H9 (cell line): ENCODE results near the gene GRIP2. TPM values are rescaled to one million over a fixed set of nuclear protein-coding genes. Genes with fewer than 3 reads are reported as not detected.

Experiments
- DNase-seq: peaks from one replicate; pipeline ENCODE4 v3.0.0-alpha.2; 2017
- H2AFZ ChIP-seq: one replicate; pipeline ENCODE4 v1.6.1; 2013; ENCODE audit warnings: mild to moderate bottlenecking, low read length, control low read depth, moderate library complexity
- H2AK5ac ChIP-seq: 2 replicates; pipeline ENCODE4 v1.6.1; 2013; ENCODE audit warnings: low read length, control low read depth, mixed read lengths; ENCODE audit not compliant: insufficient read length
- H2BK120ac ChIP-seq: one replicate; pipeline ENCODE4 v1.6.1; 2013; ENCODE audit warnings: low read depth, mild to moderate bottlenecking, low read length, control low read depth, inconsistent platforms; ENCODE audit not compliant: poor library complexity, severe bottlenecking
- H2BK12ac ChIP-seq: 2 replicates; pipeline ENCODE4 v1.6.1; 2013; ENCODE audit warnings: low read length, control low read depth, mixed read lengths, low read depth; ENCODE audit not compliant: insufficient read length
- H2BK15ac ChIP-seq: 2 replicates; pipeline ENCODE4 v1.6.1; 2013; ENCODE audit warnings: low read depth, low read length, control low read depth
- H2BK20ac ChIP-seq: one replicate; pipeline ENCODE4 v1.6.1; 2013; ENCODE audit warnings: low read depth, mild to moderate bottlenecking, low read length, control low read depth, inconsistent platforms; ENCODE audit not compliant: poor library complexity, severe bottlenecking
- H2BK5ac ChIP-seq: 2 replicates; pipeline ENCODE4 v1.6.1; 2013; ENCODE audit warnings: low read length, control low read depth, mixed read lengths; ENCODE audit not compliant: insufficient read length
- H3K14ac ChIP-seq: 2 replicates; pipeline ENCODE4 v1.6.1; 2013; ENCODE audit warnings: low read length, control low read depth; ENCODE audit not compliant: insufficient read depth
- H3K18ac ChIP-seq: 2 replicates; pipeline ENCODE4 v1.6.1; 2013; ENCODE audit warnings: low read depth, mild to moderate bottlenecking, mixed read lengths, low read length, control low read depth; ENCODE audit not compliant: insufficient read length
- H3K23ac ChIP-seq: 2 replicates; pipeline ENCODE4 v1.6.1; 2013; ENCODE audit warnings: low read length, control low read depth, mixed read lengths, low read depth; ENCODE audit not compliant: insufficient read length
- H3K23me2 ChIP-seq: 2 replicates; pipeline ENCODE4 v1.6.1; 2013; ENCODE audit warnings: low read depth, mild to moderate bottlenecking, mixed read lengths, low read length, control low read depth; ENCODE audit not compliant: insufficient read length, poor library complexity, severe bottlenecking
- H3K27ac ChIP-seq: 2 replicates; pipeline ENCODE4 v1.5.1; 2013; ENCODE audit warnings: low read length, control low read depth, mixed read lengths, low read depth; ENCODE audit not compliant: insufficient read length
- H3K27me3 ChIP-seq: 2 replicates; pipeline ENCODE4 v1.6.1; 2013; ENCODE audit warnings: low read length, control low read depth, inconsistent platforms; ENCODE audit not compliant: insufficient read depth
- H3K4ac ChIP-seq: 2 replicates; pipeline ENCODE4 v1.6.1; 2013; ENCODE audit warnings: low read depth, mild to moderate bottlenecking, control low read depth, inconsistent platforms, low read length, moderate library complexity
- H3K4me1 ChIP-seq: 2 replicates; pipeline ENCODE4 v1.6.1; 2013; ENCODE audit warnings: low read length, control low read depth, inconsistent platforms; ENCODE audit not compliant: insufficient read depth
- H3K4me2 ChIP-seq: 2 replicates; pipeline ENCODE4 v1.6.1; 2013; ENCODE audit warnings: low read length, control low read depth, mixed read lengths; ENCODE audit not compliant: insufficient read length, insufficient read depth
- H3K56ac ChIP-seq: 2 replicates; pipeline ENCODE4 v1.6.1; 2013; ENCODE audit warnings: low read depth, mild to moderate bottlenecking, mixed read lengths, low read length, control low read depth; ENCODE audit not compliant: insufficient read length
- H3K79me1 ChIP-seq: 2 replicates; pipeline ENCODE4 v1.6.1; 2013; ENCODE audit warnings: low read depth, mild to moderate bottlenecking, moderate library complexity, low read length, control low read depth, inconsistent platforms; ENCODE audit not compliant: insufficient read depth, poor library complexity, severe bottlenecking
- H3K79me2 ChIP-seq: 2 replicates; pipeline ENCODE4 v1.6.1; 2013; ENCODE audit warnings: low read length, control low read depth, inconsistent platforms; ENCODE audit not compliant: insufficient read depth
- H3K9ac ChIP-seq: 2 replicates; pipeline ENCODE4 v1.6.1; 2013; ENCODE audit warnings: low read length, control low read depth, mixed read lengths; ENCODE audit not compliant: insufficient read length; ENCODE audit errors: extremely low read depth
- H3K9me3 ChIP-seq: one replicate; pipeline ENCODE4 v1.6.1; 2013; ENCODE audit warnings: low read depth, low read length, inconsistent platforms; ENCODE audit not compliant: control insufficient read depth
- H3T11ph ChIP-seq: one replicate; pipeline ENCODE4 v1.6.1; 2013; ENCODE audit warnings: mild to moderate bottlenecking, low read length, control low read depth, inconsistent platforms
- H4K20me1 ChIP-seq: one replicate; pipeline ENCODE4 v1.6.1; 2013; ENCODE audit not compliant: control insufficient read depth, insufficient read length, insufficient read depth
- H4K5ac ChIP-seq: 2 replicates; pipeline ENCODE4 v1.6.1; 2013; ENCODE audit warnings: low read depth, mild to moderate bottlenecking, mixed read lengths, low read length, control low read depth; ENCODE audit not compliant: insufficient read length
- H4K8ac ChIP-seq: replicated peaks from 2 replicates; pipeline ENCODE4 v1.6.1; 2013; ENCODE audit warnings: low read length, control low read depth, mixed read lengths, low read depth; ENCODE audit not compliant: insufficient read length
- H4K91ac ChIP-seq: 2 replicates; pipeline ENCODE4 v1.6.1; 2013; ENCODE audit warnings: low read depth, mild to moderate bottlenecking, moderate library complexity, mixed read lengths, low read length, control low read depth; ENCODE audit not compliant: insufficient read length
- H3K27ac Mint-ChIP-seq, 3 experiments: 2 replicates in 2 of 3; 3 replicates in 1 of 3; pipeline ENCODE4 v1.8.0; 2020 to 2021; ENCODE audit warnings: mixed read lengths in 3 of 3, mild to moderate bottlenecking in 1 of 3, moderate library complexity in 1 of 3
- H3K27me3 Mint-ChIP-seq: 2 replicates; pipeline ENCODE4 v1.8.0; 2021; ENCODE audit warnings: low read depth, mild to moderate bottlenecking, moderate library complexity, mixed read lengths
- H3K36me3 Mint-ChIP-seq, 3 experiments: 2 replicates in 2 of 3; 3 replicates in 1 of 3; pipeline ENCODE4 v1.8.0; 2020 to 2021; ENCODE audit warnings: low read depth in 3 of 3, mixed read lengths in 3 of 3; ENCODE audit not compliant: insufficient read depth in 1 of 3
- H3K4me1 Mint-ChIP-seq, 2 experiments: 2 replicates each; pipeline ENCODE4 v1.8.0; 2020; ENCODE audit warnings: mixed read lengths in 2 of 2
- H3K4me3 Mint-ChIP-seq, 2 experiments: 2 replicates in 1 of 2; 3 replicates in 1 of 2; pipeline ENCODE4 v1.8.0; 2020 to 2021; ENCODE audit warnings: mild to moderate bottlenecking in 2 of 2, mixed read lengths in 2 of 2, moderate library complexity in 1 of 2
- H3K9me3 Mint-ChIP-seq, 2 experiments: 2 replicates in 1 of 2; 3 replicates in 1 of 2; pipeline ENCODE4 v1.8.0; 2020; ENCODE audit warnings: mild to moderate bottlenecking in 2 of 2, mixed read lengths in 2 of 2, moderate library complexity in 1 of 2
- CTCF ChIP-seq: fragments of 200-600 bp; sonication (generic); conservative IDR thresholded peaks from 3 replicates; pipeline ENCODE4 v1.8.0; 2021; ENCODE audit warnings: antibody characterized with exemption, mild to moderate bottlenecking
- WGBS: extraction: QIAGEN DNeasy Blood & Tissue Kit; methylation state at CpG from one replicate; pipeline ENCODE4 v1.1.7; 2013; ENCODE audit warnings: missing lambda C conversion rate, low lambda C conversion rate, mixed read lengths; ENCODE audit not compliant: insufficient read length; ENCODE audit errors: extremely low coverage; 5-methylcytosine and 5-hydroxymethylcytosine counted together
- total RNA-seq: library from RNA; stranded (reverse); gene quantifications from 2 replicates; pipeline ENCODE4 v1.2.1, GENCODE V29; 2021

GRIP2 gene
- total RNA-seq, 1 experiment from 2014 or later, result 3.1 TPM

GRCh38 chr3:14568269-14568668, 28.1 kb upstream of the GRIP2 start:
- no peak for DNase-seq
- H3K4ac ChIP-seq, result no peak overlapping the region
- no peak overlapping the region for H2BK120ac ChIP-seq
- H3K14ac ChIP-seq, result no peak overlapping the region
- no peak overlapping the region for H3K9ac ChIP-seq
- H3T11ph ChIP-seq, result no peak overlapping the region
- WGBS, result no CpG with 5 or more reads among the region's 7 CpGs
- H4K91ac ChIP-seq, result no peak overlapping the region
- H4K5ac ChIP-seq, result no peak overlapping the region
- H3K36me3 Mint-ChIP-seq, result peaks cover 0 to 2% (median 1%) of the 10 kb centered on the region in 3 experiments; a peak in 2 of 7 replicates
- H3K27me3 Mint-ChIP-seq, result peaks cover 7% of the 10 kb centered on the region
- no peak overlapping the region for H2BK5ac ChIP-seq
- no peak overlapping the region for H2BK20ac ChIP-seq
- H4K8ac ChIP-seq, result no peak overlapping the region
- no peaks in the 10 kb centered on the region for H3K79me1 ChIP-seq
- TF ChIP-seq CTCF, result no peak
- no peak overlapping the region for H3K23ac ChIP-seq
- H2AK5ac ChIP-seq, result no peak overlapping the region
- no peak overlapping the region for H3K4me3 Mint-ChIP-seq
- H2BK15ac ChIP-seq, result no peak overlapping the region
- peaks cover 16 to 28% of the 10 kb centered on the region in 2 experiments for H3K4me1 Mint-ChIP-seq
- H2BK12ac ChIP-seq, result no peak overlapping the region
- no peak overlapping the region for H3K4me2 ChIP-seq
- H3K79me2 ChIP-seq, result no peaks in the 10 kb centered on the region
- H3K9me3 Mint-ChIP-seq, result peaks cover 0 to 2% of the 10 kb centered on the region in 2 experiments; a peak in 2 of 5 replicates
- no peaks in the 10 kb centered on the region for H3K27me3 ChIP-seq
- no peak overlapping the region for H3K27ac ChIP-seq
- no peak overlapping the region for H3K27ac Mint-ChIP-seq
- no peak overlapping the region for H2AFZ ChIP-seq
- no peaks in the 10 kb centered on the region for H4K20me1 ChIP-seq
- H3K9me3 ChIP-seq, result no peaks in the 10 kb centered on the region
- H3K4me1 ChIP-seq, result no peaks in the 10 kb centered on the region; the same call in 1 of the 2 replicates
- no peak overlapping the region for H3K56ac ChIP-seq
- H3K23me2 ChIP-seq, result no peaks in the 10 kb centered on the region
- H3K18ac ChIP-seq, result no peak overlapping the region
